HCT116 (cell line): ENCODE measurements around the gene OR11H6. TPM values are rescaled to one million over a fixed set of nuclear protein-coding genes. Genes with fewer than 3 reads are reported as not detected.

Source experiments
- ATAC-seq: fragments of 200-7000 bp; cut with Tn5 transposase; 2 replicates; pipeline ENCODE4 v1.9.1; 2020; ENCODE audit warnings: mild to moderate bottlenecking, moderate library complexity
- BruUV-seq: library from RNA; stranded (reverse); fragments of 400-500 nt; replicated peaks from 2 replicates; lab custom pipeline; 2021; lab: Mats Ljungman, UMichigan
- CTCF ChIA-PET: fragments of 300-600 bp; sonication (Branson Sonifier 250); formaldehyde crosslinking; loops from one replicate; lab custom pipeline; 2021; ENCODE audit warnings: antibody characterized with exemption; lab: Charles Lee
- POLR2A ChIA-PET: fragments of 300-600, 350-600 bp; sonication (Branson Sonifier 250); formaldehyde crosslinking; loops from one replicate; lab custom pipeline; 2021; ENCODE audit warnings: antibody characterized with exemption; lab: Charles Lee
- RAD21 ChIA-PET, 2 experiments: fragments of 300-600 bp; sonication (Branson Sonifier 250); formaldehyde crosslinking; loops; one replicate each; lab custom pipeline; 2023; ENCODE audit warnings: low total read pairs in 2 of 2; ENCODE audit not compliant: uncharacterized antibody in 2 of 2, unreplicated experiment in 2 of 2, low non-redundant PET in 1 of 2; lab: Charles Lee
- DNase-seq: peaks from one replicate; pipeline ENCODE4 v3.0.0-alpha.2; 2010; ENCODE audit warnings: low read depth, low spot score
- H2AFZ ChIP-seq: fragments of 200-600 bp; shearing (Covaris generic), sonication (generic); 2 replicates; pipeline ENCODE4 v1.6.1; 2017; ENCODE audit warnings: low read depth, mixed run types, mixed read lengths, antibody characterized with exemption, low read length; ENCODE audit not compliant: poor library complexity, severe bottlenecking
- H3K27ac ChIP-seq: 2 replicates; pipeline ENCODE4 v1.5.1; 2012; ENCODE audit warnings: low read depth, low read length
- H3K27me3 ChIP-seq: fragments of 200-600 bp; sonication (generic); 2 replicates; pipeline ENCODE4 v1.6.1; 2016; ENCODE audit warnings: mixed run types, low read length, mixed read lengths; ENCODE audit not compliant: insufficient read depth
- H3K36me3 ChIP-seq, 2 experiments: fragments of 200-500 bp in 1 of 2; fragments of 200-600 bp in 1 of 2; sonication (Bioruptor generic) in 1 of 2; sonication (generic) in 1 of 2; 2 replicates each; pipeline versions ENCODE4 v1.5.1 to v1.6.1; 2014 to 2016; ENCODE audit warnings: low read length in 2 of 2, inconsistent platforms in 1 of 2, mixed read lengths in 1 of 2, mixed run types in 1 of 2; ENCODE audit not compliant: insufficient read depth in 2 of 2, control insufficient read depth in 1 of 2
- H3K4me1 ChIP-seq, 2 experiments: fragments of 200-600 bp in 1 of 2; sonication (generic) in 1 of 2; 2 replicates each; pipeline versions ENCODE4 v1.5.1 to v1.6.1; 2012 to 2017; ENCODE audit warnings: low read length in 2 of 2, inconsistent platforms in 1 of 2, mild to moderate bottlenecking in 1 of 2, mixed read lengths in 1 of 2, mixed run types in 1 of 2, moderate library complexity in 1 of 2; ENCODE audit not compliant: insufficient read depth in 2 of 2, control insufficient read depth in 1 of 2
- H3K4me2 ChIP-seq: fragments of 200-600 bp; sonication (generic); 2 replicates; pipeline ENCODE4 v1.6.1; 2017; ENCODE audit warnings: mixed run types, low read length, mixed read lengths
- H3K4me3 ChIP-seq, 2 experiments: fragments of 200-600 bp in 1 of 2; sonication (generic) in 1 of 2; replicated peaks in 1 of 2; 2 replicates each; pipeline ENCODE4 v1.5.1; 2011 to 2016; ENCODE audit warnings: low read length in 2 of 2, control low read depth in 1 of 2, low read depth in 1 of 2, mild to moderate bottlenecking in 1 of 2, mixed read lengths in 1 of 2, mixed run types in 1 of 2
- H3K79me2 ChIP-seq: fragments of 200-600 bp; sonication (generic); 2 replicates; pipeline ENCODE4 v1.6.1; 2017; ENCODE audit warnings: mild to moderate bottlenecking, mixed run types, low read length, moderate library complexity, mixed read lengths; ENCODE audit not compliant: insufficient read depth
- H3K9ac ChIP-seq: fragments of 200-600 bp; sonication (generic); 2 replicates; pipeline ENCODE4 v1.6.1; 2016; ENCODE audit warnings: low read length, mixed read lengths
- H3K9me2 ChIP-seq: fragments of 200-600 bp; sonication (generic), shearing (Covaris generic); 2 replicates; pipeline ENCODE4 v1.6.1; 2017; ENCODE audit warnings: mixed run types, mild to moderate bottlenecking, moderate library complexity; ENCODE audit not compliant: insufficient read depth
- H3K9me3 ChIP-seq, 2 experiments: fragments of 200-500 bp in 1 of 2; fragments of 200-600 bp in 1 of 2; sonication (Bioruptor generic) in 1 of 2; sonication (generic) in 1 of 2; 2 replicates each; pipeline ENCODE4 v1.6.1; 2014 to 2017; ENCODE audit warnings: low read length in 2 of 2, mixed read lengths in 2 of 2, inconsistent platforms in 1 of 2, low read depth in 1 of 2, mild to moderate bottlenecking in 1 of 2, mixed run types in 1 of 2, moderate library complexity in 1 of 2; ENCODE audit not compliant: control insufficient read depth in 1 of 2, insufficient read depth in 1 of 2
- H4K20me1 ChIP-seq: fragments of 200-600 bp; sonication (generic), shearing (Covaris generic); 2 replicates; pipeline ENCODE4 v1.6.1; 2017; ENCODE audit warnings: mixed run types, mild to moderate bottlenecking, moderate library complexity; ENCODE audit not compliant: insufficient read depth
- CBX3 ChIP-seq: IDR thresholded peaks from 2 replicates; pipeline ENCODE4 v1.6.1; 2012; ENCODE audit warnings: low read depth
- CEBPB ChIP-seq: IDR thresholded peaks from 2 replicates; pipeline ENCODE4 v1.6.1; 2012; ENCODE audit warnings: low read depth
- EGR1 ChIP-seq: IDR thresholded peaks from 2 replicates; pipeline ENCODE4 v1.6.1; 2012; ENCODE audit warnings: low read depth
- EZH2phosphoT487 ChIP-seq: fragments of 200-600 bp; IDR thresholded peaks from 2 replicates; pipeline ENCODE4 v1.6.1; 2018; ENCODE audit warnings: antibody characterized with exemption, borderline replicate concordance
- FOSL1 ChIP-seq: IDR thresholded peaks from 2 replicates; pipeline ENCODE4 v1.6.1; 2012; ENCODE audit warnings: low read depth
- JUND ChIP-seq: IDR thresholded peaks from 2 replicates; pipeline ENCODE4 v1.6.1; 2012
- POLR2AphosphoS5 ChIP-seq: IDR thresholded peaks from 2 replicates; pipeline ENCODE4 v1.6.1; 2011; ENCODE audit warnings: mild to moderate bottlenecking, low read depth, low read length, moderate library complexity
- RAD21 ChIP-seq: IDR thresholded peaks from 2 replicates; pipeline ENCODE4 v1.6.1; 2012; ENCODE audit warnings: low read depth, mild to moderate bottlenecking
- SP1 ChIP-seq: IDR thresholded peaks from 2 replicates; pipeline ENCODE4 v1.6.1; 2012; ENCODE audit warnings: low read depth
- TCF7L2 ChIP-seq: IDR thresholded peaks from 2 replicates; pipeline ENCODE4 v1.7.0; 2011; ENCODE audit warnings: borderline replicate concordance, inconsistent platforms; ENCODE audit not compliant: insufficient read depth, insufficient read length; ENCODE audit errors: extremely low read depth
- YY1 ChIP-seq: IDR thresholded peaks from 2 replicates; pipeline ENCODE4 v1.6.1; 2011; ENCODE audit warnings: low read length, low read depth, moderate library complexity, mild to moderate bottlenecking; ENCODE audit not compliant: insufficient replicate concordance; ENCODE audit errors: extremely low read depth
- ZFX ChIP-seq: fragments of 450-650 bp; IDR thresholded peaks from 2 replicates; pipeline ENCODE4 v1.6.1; 2017
- ZNF274 ChIP-seq: fragments of 200-500 bp; sonication (Bioruptor generic); IDR thresholded peaks from 2 replicates; pipeline ENCODE4 v1.6.1; 2014; ENCODE audit warnings: mild to moderate bottlenecking, low read depth, low read length, inconsistent platforms
- intact Hi-C: fragments of 100-400 bp; cut with micrococcal nuclease; formaldehyde crosslinking; loops from 2 replicates; pipeline ENCODE4 v1.10.0; 2022
- total RNA-seq: library from RNA; stranded (reverse); gene quantifications from one replicate; pipeline ENCODE4 v1.2.1, GENCODE V29; 2021; ENCODE audit not compliant: unreplicated experiment
- TF ChIP-seq, protein P1 (sequence below): IDR thresholded peaks from 2 replicates; pipeline ENCODE4 v1.6.1; 2012
- TF ChIP-seq, protein P2 (sequence below): IDR thresholded peaks from 2 replicates; pipeline ENCODE4 v1.6.1; 2012; ENCODE audit warnings: low read depth
- TF ChIP-seq, protein P3 (sequence below): IDR thresholded peaks from 2 replicates; pipeline ENCODE4 v1.6.1; 2012
- TF ChIP-seq, protein P4 (sequence below): IDR thresholded peaks from 2 replicates; pipeline ENCODE4 v1.6.1; 2011; ENCODE audit warnings: mild to moderate bottlenecking, low read length, moderate library complexity; ENCODE audit not compliant: insufficient replicate concordance; ENCODE audit errors: extremely low read depth

OR11H6 gene
- total RNA-seq, 1 experiment from 2014 or later = not detected

DNA sequence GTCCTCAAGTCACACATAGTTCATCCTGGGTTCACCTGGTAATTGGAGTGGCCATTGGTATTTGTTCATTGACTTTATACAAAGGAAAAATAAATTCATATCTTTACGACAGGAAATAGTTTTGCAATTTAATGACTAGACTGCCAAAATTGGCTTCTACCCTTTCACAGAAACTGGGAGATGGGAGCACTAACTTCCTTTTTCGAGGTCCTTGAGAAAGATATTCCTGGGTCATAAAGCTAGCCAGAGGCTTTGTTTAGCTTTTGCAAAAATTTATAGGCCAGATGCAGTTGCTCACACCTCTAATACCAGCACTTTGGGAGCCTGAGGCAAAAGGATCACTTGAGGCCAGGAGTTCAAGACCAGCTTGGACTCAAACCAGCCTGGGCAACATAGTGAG, 43.0 kb upstream of the OR11H6 start (continued):
- TF ChIP-seq, protein P1, sequence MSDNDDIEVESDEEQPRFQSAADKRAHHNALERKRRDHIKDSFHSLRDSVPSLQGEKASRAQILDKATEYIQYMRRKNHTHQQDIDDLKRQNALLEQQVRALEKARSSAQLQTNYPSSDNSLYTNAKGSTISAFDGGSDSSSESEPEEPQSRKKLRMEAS = no peak
- TF ChIP-seq SP1 (no peak), EGR1 (no peak), YY1 (no peak), CBX3 (no peak)

DNA sequence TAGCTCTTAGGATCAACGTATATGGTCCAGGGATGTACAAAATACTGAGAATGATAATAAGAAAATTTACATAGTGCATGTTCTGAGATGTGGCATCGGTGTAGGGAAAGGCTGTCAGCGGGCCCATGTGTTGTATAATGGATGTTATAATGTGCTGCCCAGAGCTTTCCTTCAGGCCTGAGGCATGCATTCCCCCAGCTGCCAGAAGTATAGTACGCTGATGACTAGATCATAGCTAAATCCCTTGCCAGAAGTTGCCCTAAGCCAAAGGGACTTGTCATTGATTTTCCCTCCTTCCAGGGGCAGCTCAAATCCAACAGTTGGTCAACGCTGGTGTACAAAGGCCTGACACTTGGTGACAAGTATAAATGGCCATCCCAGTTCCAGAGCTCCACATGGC, 39.3 kb upstream of the OR11H6 start:
- intact Hi-C loops = no loop called here
- Histone ChIP-seq H3K27me3 (no peaks in the 10 kb centered on the region), H3K79me2 (no peaks in the 10 kb centered on the region), H3K9ac (no peak overlapping the region), H3K4me1 (no peaks in the 10 kb centered on the region), H4K20me1 (no peaks in the 10 kb centered on the region), H3K9me3 (no peaks in the 10 kb centered on the region), H3K36me3 (no peaks in the 10 kb centered on the region), H3K4me3 (no peak overlapping the region), H2AFZ (no peak overlapping the region), H3K4me2 (no peak overlapping the region), H3K9me2 (no peaks in the 10 kb centered on the region), H3K27ac (no peak overlapping the region)
- ChIA-PET CTCF (no interaction called here), POLR2A (no interaction called here), RAD21 (no interaction called here)
- TF ChIP-seq EZH2phosphoT487 (no peak), YY1 (no peak), CBX3 (no peak), RAD21 (no peak), SP1 (no peak), POLR2AphosphoS5 (no peak), TCF7L2 (no peak), CEBPB (no peak), ZNF274 (no peak), ZFX (no peak), FOSL1 (no peak), JUND (no peak), EGR1 (no peak)
- TF ChIP-seq, protein P2, sequence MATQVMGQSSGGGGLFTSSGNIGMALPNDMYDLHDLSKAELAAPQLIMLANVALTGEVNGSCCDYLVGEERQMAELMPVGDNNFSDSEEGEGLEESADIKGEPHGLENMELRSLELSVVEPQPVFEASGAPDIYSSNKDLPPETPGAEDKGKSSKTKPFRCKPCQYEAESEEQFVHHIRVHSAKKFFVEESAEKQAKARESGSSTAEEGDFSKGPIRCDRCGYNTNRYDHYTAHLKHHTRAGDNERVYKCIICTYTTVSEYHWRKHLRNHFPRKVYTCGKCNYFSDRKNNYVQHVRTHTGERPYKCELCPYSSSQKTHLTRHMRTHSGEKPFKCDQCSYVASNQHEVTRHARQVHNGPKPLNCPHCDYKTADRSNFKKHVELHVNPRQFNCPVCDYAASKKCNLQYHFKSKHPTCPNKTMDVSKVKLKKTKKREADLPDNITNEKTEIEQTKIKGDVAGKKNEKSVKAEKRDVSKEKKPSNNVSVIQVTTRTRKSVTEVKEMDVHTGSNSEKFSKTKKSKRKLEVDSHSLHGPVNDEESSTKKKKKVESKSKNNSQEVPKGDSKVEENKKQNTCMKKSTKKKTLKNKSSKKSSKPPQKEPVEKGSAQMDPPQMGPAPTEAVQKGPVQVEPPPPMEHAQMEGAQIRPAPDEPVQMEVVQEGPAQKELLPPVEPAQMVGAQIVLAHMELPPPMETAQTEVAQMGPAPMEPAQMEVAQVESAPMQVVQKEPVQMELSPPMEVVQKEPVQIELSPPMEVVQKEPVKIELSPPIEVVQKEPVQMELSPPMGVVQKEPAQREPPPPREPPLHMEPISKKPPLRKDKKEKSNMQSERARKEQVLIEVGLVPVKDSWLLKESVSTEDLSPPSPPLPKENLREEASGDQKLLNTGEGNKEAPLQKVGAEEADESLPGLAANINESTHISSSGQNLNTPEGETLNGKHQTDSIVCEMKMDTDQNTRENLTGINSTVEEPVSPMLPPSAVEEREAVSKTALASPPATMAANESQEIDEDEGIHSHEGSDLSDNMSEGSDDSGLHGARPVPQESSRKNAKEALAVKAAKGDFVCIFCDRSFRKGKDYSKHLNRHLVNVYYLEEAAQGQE = no peak
- TF ChIP-seq, protein P3, sequence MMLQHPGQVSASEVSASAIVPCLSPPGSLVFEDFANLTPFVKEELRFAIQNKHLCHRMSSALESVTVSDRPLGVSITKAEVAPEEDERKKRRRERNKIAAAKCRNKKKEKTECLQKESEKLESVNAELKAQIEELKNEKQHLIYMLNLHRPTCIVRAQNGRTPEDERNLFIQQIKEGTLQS = no peak
- TF ChIP-seq, protein P4, sequence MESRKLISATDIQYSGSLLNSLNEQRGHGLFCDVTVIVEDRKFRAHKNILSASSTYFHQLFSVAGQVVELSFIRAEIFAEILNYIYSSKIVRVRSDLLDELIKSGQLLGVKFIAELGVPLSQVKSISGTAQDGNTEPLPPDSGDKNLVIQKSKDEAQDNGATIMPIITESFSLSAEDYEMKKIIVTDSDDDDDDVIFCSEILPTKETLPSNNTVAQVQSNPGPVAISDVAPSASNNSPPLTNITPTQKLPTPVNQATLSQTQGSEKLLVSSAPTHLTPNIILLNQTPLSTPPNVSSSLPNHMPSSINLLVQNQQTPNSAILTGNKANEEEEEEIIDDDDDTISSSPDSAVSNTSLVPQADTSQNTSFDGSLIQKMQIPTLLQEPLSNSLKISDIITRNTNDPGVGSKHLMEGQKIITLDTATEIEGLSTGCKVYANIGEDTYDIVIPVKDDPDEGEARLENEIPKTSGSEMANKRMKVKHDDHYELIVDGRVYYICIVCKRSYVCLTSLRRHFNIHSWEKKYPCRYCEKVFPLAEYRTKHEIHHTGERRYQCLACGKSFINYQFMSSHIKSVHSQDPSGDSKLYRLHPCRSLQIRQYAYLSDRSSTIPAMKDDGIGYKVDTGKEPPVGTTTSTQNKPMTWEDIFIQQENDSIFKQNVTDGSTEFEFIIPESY = no peak
- TF ChIP-seq, protein P1 = no peak
- BruUV-seq = no TSS peak
- ATAC-seq = no peak
- DNase-seq = no peak
